ENCODE results near the gene TBX10. TPM values are rescaled to one million over a fixed set of nuclear protein-coding genes. Genes with fewer than 3 reads are reported as not detected.

TBX10 gene
- total RNA-seq, 2 experiments from 2014 or later: not detected

DNA sequence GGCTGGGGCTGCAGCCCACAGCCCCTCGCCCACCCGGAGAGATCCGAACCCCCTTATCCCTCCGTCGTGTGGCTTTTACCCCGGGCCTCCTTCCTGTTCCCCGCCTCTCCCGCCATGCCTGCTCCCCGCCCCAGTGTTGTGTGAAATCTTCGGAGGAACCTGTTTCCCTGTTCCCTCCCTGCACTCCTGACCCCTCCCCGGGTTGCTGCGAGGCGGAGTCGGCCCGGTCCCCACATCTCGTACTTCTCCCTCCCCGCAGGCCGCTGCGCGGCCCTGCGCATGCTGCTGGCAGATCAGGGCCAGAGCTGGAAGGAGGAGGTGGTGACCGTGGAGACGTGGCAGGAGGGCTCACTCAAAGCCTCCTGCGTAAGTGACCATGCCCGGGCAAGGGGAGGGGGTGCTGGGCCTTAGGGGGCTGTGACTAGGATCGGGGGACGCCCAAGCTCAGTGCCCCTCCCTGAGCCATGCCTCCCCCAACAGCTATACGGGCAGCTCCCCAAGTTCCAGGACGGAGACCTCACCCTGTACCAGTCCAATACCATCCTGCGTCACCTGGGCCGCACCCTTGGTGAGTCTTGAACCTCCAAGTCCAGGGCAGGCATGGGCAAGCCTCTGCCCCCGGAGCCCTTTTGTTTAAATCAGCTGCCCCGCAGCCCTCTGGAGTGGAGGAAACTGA, 55.2 kb downstream of the TBX10 start:
- H3K27ac Mint-ChIP-seq: peak overlapping the region; percentile 50
- CTCF ChIA-PET: interaction anchor here (0.7 to 1.4 kb wide), 6 partner anchors 8 to 233 kb away, joined by 3 to 5 read pairs (median 4); no protein-coding TSS in a partner anchor
- DNase-seq: peak; percentile 44

DNA sequence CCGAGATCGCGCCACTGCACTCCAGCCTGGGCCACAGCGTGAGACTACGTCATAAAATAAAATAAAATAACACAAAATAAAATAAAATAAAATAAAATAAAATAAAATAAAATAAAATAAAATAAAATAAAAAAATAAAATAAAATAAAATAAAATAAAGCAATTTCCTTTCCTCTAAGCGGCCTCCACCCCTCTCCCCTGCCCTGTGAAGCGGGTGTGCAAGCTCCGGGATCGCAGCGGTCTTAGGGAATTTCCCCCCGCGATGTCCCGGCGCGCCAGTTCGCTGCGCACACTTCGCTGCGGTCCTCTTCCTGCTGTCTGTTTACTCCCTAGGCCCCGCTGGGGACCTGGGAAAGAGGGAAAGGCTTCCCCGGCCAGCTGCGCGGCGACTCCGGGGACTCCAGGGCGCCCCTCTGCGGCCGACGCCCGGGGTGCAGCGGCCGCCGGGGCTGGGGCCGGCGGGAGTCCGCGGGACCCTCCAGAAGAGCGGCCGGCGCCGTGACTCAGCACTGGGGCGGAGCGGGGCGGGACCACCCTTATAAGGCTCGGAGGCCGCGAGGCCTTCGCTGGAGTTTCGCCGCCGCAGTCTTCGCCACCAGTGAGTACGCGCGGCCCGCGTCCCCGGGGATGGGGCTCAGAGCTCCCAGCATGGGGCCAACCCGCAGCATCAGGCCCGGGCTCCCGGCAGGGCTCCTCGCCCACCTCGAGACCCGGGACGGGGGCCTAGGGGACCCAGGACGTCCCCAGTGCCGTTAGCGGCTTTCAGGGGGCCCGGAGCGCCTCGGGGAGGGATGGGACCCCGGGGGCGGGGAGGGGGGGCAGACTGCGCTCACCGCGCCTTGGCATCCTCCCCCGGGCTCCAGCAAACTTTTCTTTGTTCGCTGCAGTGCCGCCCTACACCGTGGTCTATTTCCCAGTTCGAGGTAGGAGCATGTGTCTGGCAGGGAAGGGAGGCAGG, 56.0 kb downstream of the TBX10 start, which contains the start of gene GSTP1:
TSS of gene GSTP1 (plus strand) at position 566 of the 958 bp plus-strand sequence. CDS start at position 598, 32 bp downstream.
- Mint-ChIP-seq H3K27ac (peak within 1 kb of the TSS; percentile 65), H3K36me3 (ENCODE audit: low read depth) (peaks cover 29% of the 10 kb centered on the region), H3K9me3 (no peaks in the 10 kb centered on the region), H3K4me3 (peak within 1 kb of the TSS; percentile 91), H3K27me3 (peaks cover 24% of the 10 kb centered on the region), H3K4me1 (peaks cover 50% of the 10 kb centered on the region)
- CTCF ChIA-PET: interaction anchor here (0.7 to 1.4 kb wide), 6 partner anchors 9 to 232 kb away, joined by 3 to 5 read pairs (median 4); no protein-coding TSS in a partner anchor
- DNase-seq: peak; percentile 77
- POLR2A ChIA-PET: interaction anchor here (0.8 to 1.7 kb wide), 6 partner anchors 24 to 231 kb away, joined by 3 to 7 read pairs (median 3); partner anchors contain the start of gene ACY3

More for the DNA sequence above, 55.2 kb downstream of the TBX10 start:
- POLR2A ChIA-PET: interaction anchor here (0.8 to 1.7 kb wide), 6 partner anchors 25 to 232 kb away, joined by 3 to 8 read pairs (median 3); partner anchors contain the start of genes ACY3 and NUDT8
- peaks cover 46% of the 10 kb centered on the region for H3K4me1 Mint-ChIP-seq
- H3K9me3 Mint-ChIP-seq: no peaks in the 10 kb centered on the region
- peaks cover 20% of the 10 kb centered on the region for H3K27me3 Mint-ChIP-seq
- peaks cover 29% of the 10 kb centered on the region for H3K36me3 Mint-ChIP-seq (ENCODE audit: low read depth)
- H3K4me3 Mint-ChIP-seq: peak overlapping the region; percentile 65

DNA sequence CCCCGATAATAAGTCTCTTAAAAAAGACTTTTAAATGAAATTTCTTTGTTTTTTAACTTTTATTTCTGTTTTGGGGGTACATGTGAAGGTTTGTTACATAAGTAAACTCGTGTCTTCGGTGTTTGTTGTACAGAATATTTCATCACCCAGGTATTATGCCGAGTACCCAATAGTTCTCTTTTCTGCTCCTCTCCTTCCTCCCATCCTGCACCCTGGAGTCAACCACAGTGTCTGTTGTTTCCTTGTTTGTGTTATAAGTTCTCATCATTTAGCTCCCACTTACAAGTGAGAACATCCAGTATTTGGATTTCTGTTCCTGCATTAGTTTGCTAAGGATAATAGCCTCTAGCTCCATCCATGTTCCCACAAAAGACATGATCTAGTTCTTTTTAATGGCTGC, 57.6 kb downstream of the TBX10 start:
- ChIA-PET CTCF (no interaction called here), POLR2A (interaction anchor here (1.0 kb wide), 1 partner anchor 27 kb away, joined by 3 read pairs; no protein-coding TSS in a partner anchor)
- peaks cover 50% of the 10 kb centered on the region for H3K4me1 Mint-ChIP-seq

DNA sequence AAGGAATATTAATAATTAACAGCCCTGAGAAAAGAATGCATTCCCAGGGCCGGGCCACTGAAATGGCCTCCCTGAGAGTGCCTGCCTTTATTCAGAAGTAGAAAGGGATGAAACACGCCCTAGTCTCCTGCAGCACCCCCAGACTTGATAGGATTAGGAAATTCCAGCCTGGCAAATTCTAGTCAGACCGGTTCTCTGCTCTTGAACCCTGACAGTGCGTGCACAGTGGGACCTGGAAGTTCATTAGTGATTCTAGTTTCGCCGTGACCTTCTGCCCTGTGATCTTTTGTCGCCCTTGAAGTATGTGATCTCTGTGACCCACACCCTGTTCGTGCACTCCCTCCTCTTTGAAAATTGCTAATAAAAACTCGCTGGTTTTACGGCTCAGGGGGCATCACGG, 58.1 kb downstream of the TBX10 start:
- Mint-ChIP-seq H3K4me1 (peaks cover 47% of the 10 kb centered on the region), H3K36me3 (ENCODE audit: low read depth) (peaks cover 16% of the 10 kb centered on the region), H3K9me3 (no peaks in the 10 kb centered on the region), H3K27ac (no peak overlapping the region), H3K27me3 (peaks cover 27% of the 10 kb centered on the region), H3K4me3 (no peak overlapping the region)
- POLR2A ChIA-PET: no interaction called here
- CTCF ChIA-PET: no interaction called here
- DNase-seq: no peak

More for the DNA sequence above, 57.6 kb downstream of the TBX10 start:
- no peak for DNase-seq
- Mint-ChIP-seq H3K27ac (no peak overlapping the region), H3K27me3 (peaks cover 27% of the 10 kb centered on the region), H3K36me3 (ENCODE audit: low read depth) (peaks cover 22% of the 10 kb centered on the region), H3K4me3 (peak overlapping the region; percentile 91), H3K9me3 (no peaks in the 10 kb centered on the region)

Other genes starting within 250 kb of the TBX10 start
- gene RAD9A, start 247.8 kb downstream of the TBX10 start, total RNA-seq: 10 to 100 TPM; 48.0 to 53.9 TPM
- gene PPP1CA, start 237.9 kb downstream of the TBX10 start, total RNA-seq: 100 to 1,000 TPM; 308 to 315 TPM
- gene TBC1D10C, start 235.7 kb downstream of the TBX10 start, total RNA-seq: 100 to 1,000 TPM; 285 to 310 TPM
- 1 to 10 TPM in 1 of 2 experiments, under 1 TPM in 1; 0.76 to 1.1 TPM for gene CARNS1, start 224.1 kb downstream of the TBX10 start, total RNA-seq
- 10 to 100 TPM; 56.9 to 57.1 TPM for gene RPS6KB2, start 211.3 kb downstream of the TBX10 start, total RNA-seq
- gene PTPRCAP, start 202.1 kb downstream of the TBX10 start, total RNA-seq: 100 to 1,000 TPM; 398 to 401 TPM
- gene CORO1B, start 196.3 kb downstream of the TBX10 start, total RNA-seq: 100 to 1,000 TPM; 192 to 196 TPM
- gene GPR152, start 187.0 kb downstream of the TBX10 start, total RNA-seq: not detected
- 1 to 10 TPM; 2.3 to 3.3 TPM for gene CABP4, start 184.4 kb downstream of the TBX10 start, total RNA-seq
- 10 to 100 TPM; 36.3 to 37.6 TPM for gene TMEM134, start 170.5 kb downstream of the TBX10 start, total RNA-seq
- 100 to 1,000 TPM; 152 to 159 TPM for gene AIP, start 156.7 kb downstream of the TBX10 start, total RNA-seq
- 100 to 1,000 TPM; 116 to 120 TPM for gene PITPNM1, start 134.4 kb downstream of the TBX10 start, total RNA-seq
- gene CDK2AP2, start 131.6 kb downstream of the TBX10 start, total RNA-seq: 100 to 1,000 TPM; 116 to 119 TPM
- gene CABP2, start 116.3 kb downstream of the TBX10 start, total RNA-seq: not detected
- gene GSTP1, start 56.0 kb downstream of the TBX10 start, total RNA-seq: 100 to 1,000 TPM; 195 to 198 TPM
- 100 to 1,000 TPM; 174 to 193 TPM for gene NDUFV1, start 32.8 kb downstream of the TBX10 start, total RNA-seq
- 10 to 100 TPM in 1 of 2 experiments, 1 to 10 TPM in 1; 9.3 to 10.8 TPM for gene NUDT8, start 9.8 kb downstream of the TBX10 start, total RNA-seq
- gene ACY3, start 11.0 kb upstream of the TBX10 start, total RNA-seq: under 1 TPM; 0.18 to 0.25 TPM
- not detected for gene ALDH3B2, start 34.9 kb upstream of the TBX10 start, total RNA-seq